Testis (tissue), 3 donors: ENCODE results near the gene ITGB1. TPM values are rescaled to one million over a fixed set of nuclear protein-coding genes. Genes with fewer than 3 reads are reported as not detected.

ENCODE experiments used
- DNase-seq: peaks from one replicate; pipeline ENCODE4 v3.0.0-alpha.2; 2019
- H3K27ac ChIP-seq, 2 donors: fragments of 200-600 bp; sonication (generic); one replicate each; pipeline ENCODE4 v1.5.1; 2019
- H3K27me3 ChIP-seq: fragments of 200-600 bp; sonication (generic); one replicate; pipeline ENCODE4 v1.5.1; 2019
- H3K36me3 ChIP-seq: fragments of 200-600 bp; sonication (generic); one replicate; pipeline ENCODE4 v1.5.1; 2017; ENCODE audit warnings: low read depth; ENCODE audit errors: missing control alignments
- H3K4me1 ChIP-seq: fragments of 200-600 bp; sonication (generic); one replicate; pipeline ENCODE4 v1.5.1; 2019
- H3K4me3 ChIP-seq, 2 donors: fragments of 200-600 bp; sonication (generic); one replicate each; pipeline ENCODE4 v1.5.1; 2017 to 2019
- H3K9me3 ChIP-seq: fragments of 200-600 bp; sonication (generic); one replicate; pipeline ENCODE4 v1.5.1; 2017
- CTCF ChIP-seq, 3 experiments: fragments of 450-650 bp in 2 of 3; fragments of 200-600 bp in 1 of 3; sonication (generic) in 1 of 3; IDR thresholded peaks; one replicate each; pipeline ENCODE4 v1.5.1; 2016 to 2019; ENCODE audit warnings: antibody characterized with exemption in 3 of 3, mild to moderate bottlenecking in 2 of 3, moderate library complexity in 1 of 3
- POLR2A ChIP-seq: fragments of 450-650 bp; IDR thresholded peaks from one replicate; pipeline ENCODE4 v1.6.1; 2017; ENCODE audit warnings: antibody characterized with exemption, mild to moderate bottlenecking, moderate library complexity
- WGBS, 2 donors: methylation state at CpG; one replicate each; pipeline ENCODE4 v1.1.5; 2018; 5-methylcytosine and 5-hydroxymethylcytosine counted together
- intact Hi-C: fragments of 100-400 bp; cut with DNase I; formaldehyde crosslinking; loops from one replicate; pipeline ENCODE4 v1.15.1; 2023; ENCODE audit warnings: low total_unique reads
- polyA plus RNA-seq: library from polyadenylated mRNA; stranded (reverse); fragments of 350-450 nt; fragmentation: Illumina TruSeq; extraction: RNeasy Lipid Tissue Mini Kit (QIAGEN cat#74804); gene quantifications from one replicate; pipeline ENCODE4 v1.2.3, GENCODE V29; 2014; ENCODE audit warnings: low read depth, low replicate concordance; ENCODE audit not compliant: insufficient read depth
- total RNA-seq, 2 donors: library from RNA; depleted of rRNA; stranded (reverse); fragments of >200 nt; gene quantifications; one replicate each; pipeline ENCODE4 v1.2.3, GENCODE V29; 2016

The ITGB1 gene
- total and polyA plus RNA-seq, 3 donors from 2014 or later: 158 to 189 (median 175) TPM

GRCh38 chr10:32959006-32959920 lies 1.2 kb upstream of the ITGB1 start:
- Histone ChIP-seq H3K27ac (peak overlapping the region; percentile 94 to 95), H3K36me3 (no peaks in the 10 kb centered on the region), H3K4me1 (peaks cover 16% of the 10 kb centered on the region), H3K4me3 (peak overlapping the region; percentile 93 to 96), H3K9me3 (no peaks in the 10 kb centered on the region), H3K27me3 (no peaks in the 10 kb centered on the region)
- no peak for DNase-seq
- 17% methylated on average over 10 of the region's 10 CpGs for WGBS, 2 donors
- intact Hi-C loops: no loop called here
- TF ChIP-seq POLR2A (no peak), CTCF (IDR thresholded peaks at IDR 0.05) (no peak)

DNA sequence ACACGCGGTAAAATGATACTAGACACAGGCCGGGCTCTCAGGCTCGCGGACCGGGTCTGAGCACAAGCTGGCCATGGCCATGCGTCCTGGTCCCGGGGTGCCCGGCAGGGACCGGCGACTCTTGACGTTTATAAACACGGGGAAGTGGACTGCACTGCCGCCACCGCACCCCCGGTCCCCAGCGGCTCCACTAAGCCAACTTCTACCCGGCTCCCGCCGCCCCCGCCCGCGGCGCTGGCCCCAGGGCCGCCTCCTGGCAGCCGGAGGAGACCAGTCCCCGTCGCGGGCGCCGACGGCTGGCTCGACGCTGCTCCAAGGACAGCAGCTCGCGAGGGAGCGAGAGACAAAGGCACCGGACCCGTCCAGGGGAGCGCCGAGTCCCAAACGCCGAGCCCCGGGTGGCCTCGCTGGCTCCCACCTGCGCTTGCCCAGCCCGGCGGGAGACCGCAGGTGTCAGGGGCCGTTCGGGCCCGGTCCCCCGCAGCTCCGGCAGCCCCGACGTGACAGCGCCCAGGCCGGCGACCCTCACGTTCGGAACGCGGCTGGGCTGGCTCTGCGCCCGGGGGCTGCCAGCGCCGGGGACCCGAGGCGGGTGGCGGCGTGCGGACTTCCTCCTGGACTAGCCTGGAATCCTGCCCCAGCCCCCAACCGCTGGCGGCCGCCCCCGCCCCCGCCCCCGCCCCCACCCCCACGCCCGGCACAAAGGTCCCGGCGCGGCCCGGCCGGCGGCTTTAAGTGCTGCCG lies 517 bp downstream of the ITGB1 start:
- DNase-seq: peak; percentile 59
- TF ChIP-seq CTCF (IDR thresholded peaks at IDR 0.05) (no peak), POLR2A (no peak)
- Histone ChIP-seq H3K27me3 (no peaks in the 10 kb centered on the region), H3K4me3 (peak overlapping the region; percentile 93 to 96), H3K27ac (peak overlapping the region; percentile 86 to 94), H3K36me3 (no peaks in the 10 kb centered on the region), H3K4me1 (peaks cover 22% of the 10 kb centered on the region), H3K9me3 (no peaks in the 10 kb centered on the region)
- intact Hi-C loops: no loop called here
- WGBS, 2 donors: 1% methylated on average over 8 to 45 of the region's 87 CpGs

DNA sequence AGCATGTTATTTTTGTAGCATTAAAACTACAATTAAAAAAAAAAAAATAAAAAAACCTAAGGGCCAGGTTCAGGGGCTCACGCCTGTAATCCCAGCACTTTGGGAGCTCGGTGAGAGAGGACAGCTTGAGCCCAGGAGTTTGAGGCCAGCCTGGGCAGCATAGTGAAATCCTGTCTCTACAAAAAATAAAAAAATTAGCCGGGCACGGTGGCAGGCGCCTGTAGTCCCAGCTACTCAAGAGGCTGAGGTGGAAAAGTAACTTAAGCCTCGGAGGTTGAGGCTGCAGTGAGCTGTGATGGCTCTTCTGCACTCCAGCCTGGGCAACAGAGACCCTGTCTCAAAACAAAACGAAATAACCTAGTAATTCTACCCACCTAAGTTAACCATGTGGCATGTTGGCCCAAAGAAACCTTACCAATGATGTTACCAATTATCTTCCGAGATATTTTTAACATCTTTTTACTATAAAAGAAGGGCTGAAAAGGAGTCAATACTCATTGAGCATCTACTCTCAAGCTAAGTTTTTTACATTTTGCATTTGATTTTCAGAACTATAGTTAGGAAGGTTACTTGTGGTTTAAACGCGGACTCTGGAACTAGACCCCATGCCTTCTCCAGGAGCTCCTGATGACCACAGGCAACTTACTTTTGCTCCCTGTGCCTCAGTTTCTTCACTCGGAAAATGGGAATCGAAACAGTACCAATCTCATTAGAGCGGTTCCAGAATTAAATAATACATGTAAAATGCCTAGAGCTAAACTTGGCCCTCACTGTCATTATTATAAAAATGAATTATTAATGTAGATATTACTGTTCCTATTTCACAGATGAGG lies 1.4 kb downstream of the ITGB1 start:
- WGBS, 2 donors: 10 to 23% methylated on average over 13 of the region's 13 CpGs
- H3K4me3 ChIP-seq: peak overlapping the region; percentile 93 to 96
- H3K4me1 ChIP-seq: peaks cover 22% of the 10 kb centered on the region
- DNase-seq: no peak
- H3K27me3 ChIP-seq: no peaks in the 10 kb centered on the region
- H3K36me3 ChIP-seq: no peaks in the 10 kb centered on the region
- no peaks in the 10 kb centered on the region for H3K9me3 ChIP-seq
- H3K27ac ChIP-seq: peak overlapping the region; percentile 86 to 94
- intact Hi-C loops: no loop called here
- TF ChIP-seq CTCF (IDR thresholded peaks at IDR 0.05) (no peak), POLR2A (no peak)

GRCh38 chr10:32955790-32956189 lies 2.2 kb downstream of the ITGB1 start:
- H3K27ac ChIP-seq: peak overlapping the region in 1 of 2 donors; percentile 11
- no peaks in the 10 kb centered on the region for H3K27me3 ChIP-seq
- H3K4me1 ChIP-seq: peaks cover 22% of the 10 kb centered on the region
- intact Hi-C loops: no loop called here
- no peaks in the 10 kb centered on the region for H3K9me3 ChIP-seq
- TF ChIP-seq CTCF (IDR thresholded peaks at IDR 0.05): no peak
- TF ChIP-seq POLR2A: no peak
- 8 to 23% methylated on average over 1 of the region's 1 CpG for WGBS, 2 donors
- no peak for DNase-seq
- no peaks in the 10 kb centered on the region for H3K36me3 ChIP-seq
- H3K4me3 ChIP-seq: no peak overlapping the region
